NCI-H1694 (cell line): ENCODE data around the gene CCDC124.
A peak's percentile ranks its signal among the peaks of the same experiment; 100 is the strongest.

ENCODE experiments used
- DNase-seq: peaks from one replicate; lab custom pipeline; 2025; lab: John Stamatoyannopoulos, UW

The CCDC124 gene

DNA sequence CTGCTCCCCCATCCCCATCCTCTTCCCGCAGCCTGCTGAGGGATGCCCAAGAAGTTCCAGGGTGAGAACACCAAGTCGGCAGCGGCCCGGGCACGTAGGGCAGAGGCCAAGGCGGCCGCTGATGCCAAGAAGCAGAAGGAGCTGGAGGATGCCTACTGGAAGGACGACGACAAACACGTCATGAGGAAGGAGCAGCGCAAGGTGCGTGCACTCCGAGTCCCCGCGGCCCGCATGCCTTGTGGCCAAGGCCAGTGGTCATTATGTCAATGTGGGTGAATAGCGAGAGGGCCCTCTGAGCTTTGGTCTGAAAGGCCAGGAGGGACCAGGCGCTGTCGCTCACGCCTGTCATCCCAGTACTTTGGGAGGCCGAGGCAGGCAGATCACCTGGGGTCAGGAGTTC lies 3.6 kb downstream of the CCDC124 start:
- no peak for DNase-seq

DNA sequence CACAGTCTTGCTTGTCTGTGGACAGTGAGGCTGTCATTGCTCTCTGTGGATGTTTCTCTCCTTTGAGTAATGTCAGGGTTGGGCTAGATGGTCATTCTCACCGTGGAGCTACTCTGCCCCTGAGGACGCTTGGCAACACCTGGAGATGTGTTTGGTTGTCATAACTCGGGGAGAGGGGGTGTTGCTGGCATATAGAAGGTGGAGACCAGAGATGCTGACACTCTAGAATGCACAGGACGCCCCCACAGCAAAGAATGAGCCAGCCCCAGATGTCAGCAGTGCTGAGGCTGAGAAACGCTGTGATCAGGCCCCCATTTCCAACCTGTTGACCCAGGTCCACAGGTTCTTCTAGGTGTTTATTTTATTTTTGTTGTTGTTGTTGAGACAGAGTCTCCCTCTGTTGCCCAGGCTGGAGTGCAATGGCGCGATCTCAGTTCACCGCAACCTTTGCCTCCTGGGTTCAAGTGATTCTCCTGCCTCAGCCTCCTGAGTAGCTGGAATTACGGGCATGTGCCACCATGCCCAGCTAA lies 4.6 kb downstream of the CCDC124 start:
- no peak for DNase-seq

- peak; percentile 45 for DNase-seq
Observed at GRCh38 chr19:17938092-17938845, 5.5 kb downstream of the CCDC124 start.

DNA sequence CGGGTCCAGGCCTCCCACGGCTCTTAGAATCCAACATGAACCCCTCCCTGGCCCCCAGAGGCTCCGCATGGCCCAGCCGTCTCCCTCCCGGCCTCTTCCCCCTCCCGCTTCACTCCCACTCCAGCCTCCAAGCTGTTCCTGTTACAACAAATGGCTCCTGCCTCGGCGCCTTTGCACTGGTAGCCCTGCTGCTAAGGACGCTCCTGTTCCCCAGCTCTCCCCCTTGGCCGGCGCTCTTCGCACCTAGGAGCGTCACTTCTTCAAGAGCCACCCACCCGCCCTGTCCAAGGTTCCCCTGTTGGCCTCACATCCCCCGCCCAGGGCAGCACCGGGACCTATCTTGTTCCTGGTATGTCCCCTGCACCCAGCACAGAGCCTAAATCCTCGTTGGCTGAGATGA lies 9.4 kb downstream of the CCDC124 start:
- no peak for DNase-seq

DNA sequence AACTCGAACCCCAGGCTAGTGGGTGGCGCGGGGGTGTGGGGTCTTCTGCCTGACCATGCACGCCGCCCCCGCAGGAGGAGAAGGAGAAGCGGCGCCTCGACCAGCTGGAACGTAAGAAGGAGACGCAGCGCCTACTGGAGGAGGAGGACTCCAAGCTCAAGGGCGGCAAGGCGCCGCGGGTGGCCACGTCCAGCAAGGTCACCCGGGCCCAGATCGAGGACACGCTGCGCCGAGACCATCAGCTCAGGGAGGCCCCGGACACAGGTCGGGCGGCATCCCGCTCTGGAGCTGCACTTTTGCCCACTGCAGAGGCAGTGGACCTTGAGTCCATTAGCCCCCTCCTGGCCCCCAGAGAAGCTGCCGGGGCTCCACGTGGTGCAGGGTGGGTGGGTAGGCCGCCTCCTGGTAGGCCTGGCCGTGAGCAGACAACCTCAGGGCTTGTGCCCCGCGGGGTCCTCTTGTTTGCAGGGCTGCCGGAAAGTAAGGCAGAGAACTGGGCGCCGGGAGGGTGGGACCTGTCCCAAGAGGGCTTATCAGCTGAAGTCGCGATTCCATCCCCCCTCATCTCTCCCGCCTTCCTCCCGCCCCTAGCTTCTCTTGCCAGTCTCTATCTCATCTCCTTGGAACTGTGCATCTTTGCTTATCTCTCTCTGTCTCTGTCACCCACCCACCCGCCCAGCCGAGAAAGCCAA lies 9.9 kb downstream of the CCDC124 start:
- DNase-seq: no peak

GRCh38 chr19:17943274-17944221 lies 10.7 kb downstream of the CCDC124 start:
- DNase-seq: no peak

GRCh38 chr19:17944301-17944700 lies 11.5 kb downstream of the CCDC124 start:
- DNase-seq: no peak

DNA sequence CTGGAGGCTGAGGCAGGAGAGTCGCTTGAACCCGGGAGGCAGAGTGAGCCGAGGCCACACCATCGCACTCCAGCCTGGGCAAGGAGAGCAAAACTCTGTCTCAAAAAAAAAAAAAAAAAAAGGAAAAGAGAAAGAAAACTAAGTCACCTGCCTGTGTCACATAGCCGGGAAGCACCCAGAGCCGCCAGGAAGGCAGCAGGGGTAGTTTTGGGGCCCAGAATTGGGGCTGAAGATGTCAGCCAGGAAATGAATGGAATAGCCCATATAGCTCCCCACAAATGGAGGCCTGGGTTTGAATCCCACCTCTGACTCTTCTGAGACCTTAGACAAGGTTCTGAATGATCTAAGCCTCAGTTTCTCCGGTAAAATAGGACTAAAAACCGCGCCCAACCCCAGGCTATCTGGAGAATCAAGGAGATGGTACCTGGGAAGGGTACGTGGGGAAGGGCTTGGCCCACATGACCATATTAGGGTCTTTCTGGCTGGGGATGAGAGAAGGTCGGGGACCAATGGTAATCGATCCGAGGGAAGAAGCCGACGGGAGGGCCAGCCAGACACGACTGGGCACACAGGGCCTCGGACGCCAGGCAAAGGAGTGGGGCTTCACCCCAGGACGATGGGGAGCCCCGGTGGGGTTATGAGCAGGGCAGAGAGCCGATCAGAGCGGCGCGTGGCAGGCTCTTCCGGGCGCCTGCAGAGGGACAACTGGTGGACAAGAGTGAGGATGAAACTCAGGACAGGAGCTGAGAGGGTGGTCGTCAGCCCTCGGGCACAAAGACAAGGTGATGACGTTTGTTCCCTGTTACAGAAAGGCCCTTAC lies 14.4 kb downstream of the CCDC124 start:
- DNase-seq: no peak

GRCh38 chr19:17947815-17948513 lies 15.1 kb downstream of the CCDC124 start:
- DNase-seq: peak; percentile 90

GRCh38 chr19:17948514-17948900 lies 15.7 kb downstream of the CCDC124 start:
- peak; percentile 67 for DNase-seq

DNA sequence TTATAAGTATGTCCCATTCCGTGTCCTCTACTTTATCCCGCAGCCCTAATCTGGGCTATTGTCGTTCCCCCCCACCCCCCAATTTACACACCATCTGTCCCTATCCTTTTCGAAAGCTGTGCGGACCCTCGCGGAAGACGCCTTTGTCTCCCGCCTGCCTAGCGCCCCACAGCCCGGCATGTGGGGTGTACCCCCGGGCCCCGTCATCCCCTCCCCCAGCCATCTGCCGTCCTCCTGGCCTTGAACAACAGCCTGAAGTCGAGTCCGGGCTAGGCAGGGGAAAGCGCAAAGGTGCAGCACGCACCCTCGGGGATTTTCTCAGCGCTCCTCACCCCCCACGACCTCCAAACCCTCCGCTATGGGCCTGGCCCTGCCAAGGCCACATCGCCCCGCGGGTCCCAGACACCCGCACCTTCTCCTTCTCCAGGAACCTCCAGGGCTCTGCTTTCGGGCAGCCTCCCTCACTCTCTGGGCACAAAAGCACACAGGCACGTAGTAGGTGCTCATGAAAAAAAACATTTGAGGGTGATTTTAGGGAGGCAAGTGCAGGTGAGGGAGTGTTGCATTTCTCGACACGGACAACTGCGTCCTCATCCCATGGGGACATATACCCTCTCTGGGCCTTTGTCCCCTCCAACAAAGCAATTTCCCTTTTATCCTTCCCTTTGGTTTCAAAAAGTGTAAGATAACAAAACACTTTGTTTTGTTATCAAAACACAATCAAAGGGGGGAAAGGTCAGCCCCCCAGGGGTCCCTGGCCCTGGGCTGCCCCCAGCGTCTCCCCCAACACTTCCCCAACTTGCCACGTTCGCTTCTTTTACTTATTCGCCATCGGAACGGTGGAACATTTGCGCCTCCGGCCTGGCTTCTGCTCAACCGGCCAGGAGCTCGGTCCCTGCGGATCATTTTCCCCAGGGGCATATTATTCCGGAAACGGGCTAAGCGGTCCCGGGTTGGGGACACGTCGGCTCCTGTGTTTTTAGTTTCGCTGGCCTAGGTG lies 16.4 kb downstream of the CCDC124 start:
- peak; percentile 49 for DNase-seq

GRCh38 chr19:17949956-17950309 lies 17.1 kb downstream of the CCDC124 start:
- DNase-seq: no peak

GRCh38 chr19:17950310-17951156 lies 17.7 kb downstream of the CCDC124 start:
- peak; percentile 56 for DNase-seq

DNA sequence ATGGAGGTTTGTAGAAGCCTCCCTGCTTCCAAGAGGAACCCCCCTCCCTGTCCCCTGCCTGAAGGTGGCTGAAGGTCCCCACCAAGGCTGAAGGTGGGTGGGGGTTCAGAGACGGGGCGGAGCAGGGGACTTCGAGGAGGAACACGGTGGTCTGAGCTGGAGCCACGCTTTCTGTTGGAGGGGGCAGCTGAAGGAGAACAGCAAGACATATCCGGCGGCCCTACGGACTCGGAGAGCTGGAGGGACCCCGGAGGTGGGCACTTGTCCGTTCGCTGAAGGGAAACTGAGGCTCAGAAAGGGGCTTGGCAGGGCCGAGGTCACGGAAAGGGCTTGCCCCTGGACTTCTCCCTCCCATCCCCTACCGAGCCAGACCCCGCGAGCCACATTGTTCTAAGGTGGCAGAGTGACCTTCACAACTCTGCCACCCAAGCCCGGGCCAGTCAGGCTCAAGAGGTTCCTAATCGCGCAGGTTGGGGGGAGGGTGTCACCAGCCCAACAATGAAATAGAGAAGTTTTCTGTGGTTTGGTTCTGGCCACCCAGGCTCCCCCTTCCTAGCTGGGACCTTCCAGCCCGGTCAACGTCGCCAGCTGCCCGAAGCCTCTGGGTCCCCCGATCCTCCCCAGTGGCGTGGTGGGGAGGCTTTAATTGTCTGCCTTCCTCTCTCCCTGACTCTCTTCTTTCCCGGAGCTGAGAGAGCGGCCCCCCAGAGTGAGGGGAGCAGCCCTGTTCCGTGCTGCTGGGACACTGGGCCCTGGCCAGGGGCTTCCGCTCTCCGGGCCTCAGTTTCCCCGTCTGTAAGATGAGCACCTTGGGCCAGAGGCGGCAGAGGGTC lies 18.6 kb downstream of the CCDC124 start:
- DNase-seq: no peak

DNA sequence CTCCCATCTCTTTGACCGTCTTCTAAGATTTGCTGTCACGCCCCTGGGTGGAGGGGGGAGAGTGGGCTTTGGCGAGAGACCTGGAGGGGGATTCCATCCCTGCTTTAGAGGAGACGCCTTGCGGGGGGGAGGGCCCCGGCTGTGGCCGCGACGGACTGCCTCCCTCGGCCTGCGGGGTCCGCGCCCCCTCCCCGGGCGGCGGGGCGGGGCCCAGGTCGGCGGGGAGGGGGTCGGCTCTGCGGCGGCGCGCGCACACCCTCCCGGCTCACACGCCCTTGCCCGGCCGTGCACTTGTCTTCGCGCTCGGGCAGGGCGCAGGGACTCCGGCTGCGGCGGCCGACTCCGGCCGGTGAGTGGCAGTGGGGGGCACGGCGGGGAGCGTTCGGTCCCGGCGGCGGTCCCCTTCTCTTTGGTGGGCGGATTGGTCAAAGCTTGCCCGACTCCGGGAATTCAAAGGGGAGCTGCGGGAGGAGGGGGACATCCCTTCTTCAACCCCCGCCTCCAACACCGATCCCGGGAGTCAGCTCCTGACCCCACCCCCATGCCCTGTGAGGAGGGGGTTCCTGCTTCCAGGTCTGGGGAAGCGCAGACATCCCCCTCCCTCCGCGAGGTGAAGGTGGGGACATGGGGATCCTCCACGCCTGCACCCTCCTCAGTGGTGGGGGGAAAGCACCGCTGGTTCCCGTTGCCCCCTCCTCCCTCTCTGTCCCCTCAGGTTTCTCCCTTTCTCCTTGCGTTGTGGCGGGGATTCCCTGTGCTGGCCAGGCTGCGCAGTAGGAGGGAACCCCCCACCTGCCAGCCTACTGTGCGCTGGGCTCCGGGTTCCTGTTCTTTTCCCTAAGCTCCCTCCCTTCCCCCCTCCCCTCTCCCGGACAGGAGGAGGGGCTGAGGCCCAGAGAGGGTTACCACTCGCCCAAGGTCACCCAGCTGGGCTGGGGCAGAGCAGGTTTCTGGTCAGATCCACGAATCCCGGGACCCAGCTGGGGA lies 19.5 kb downstream of the CCDC124 start:
- no peak for DNase-seq

DNA sequence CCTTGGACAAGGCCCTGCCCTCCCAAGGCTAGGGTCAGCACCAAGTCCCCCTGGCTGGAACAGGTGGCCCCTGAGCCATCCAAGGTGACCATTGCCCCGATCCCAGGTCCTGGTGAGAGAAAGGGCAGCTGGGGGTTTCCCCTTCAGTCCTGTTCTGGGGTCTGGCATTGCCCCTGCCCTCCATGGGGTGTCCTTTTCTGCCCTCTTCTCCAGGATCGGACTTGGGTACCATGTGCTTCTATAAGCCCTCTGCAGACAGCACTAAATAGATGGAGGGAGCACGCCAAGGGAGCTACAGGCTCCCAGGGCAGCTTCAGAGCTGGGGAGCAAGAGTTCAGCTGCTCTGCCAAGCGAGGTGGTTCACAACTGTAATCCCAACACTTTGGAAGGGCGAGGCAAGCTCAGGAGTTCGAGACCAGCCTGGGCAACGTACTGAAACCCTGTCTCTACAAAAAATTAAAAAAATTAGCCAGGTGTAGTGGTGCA lies 20.5 kb downstream of the CCDC124 start:
- no peak for DNase-seq
